Stimulated activated CD4-positive, alpha-beta T cell treated with anti-CD3 and anti-CD28 coated beads, Interleukin-15, amount 100 ng/mL, for 24 hours (primary cell): ENCODE measurements around the gene RFX4.

Experiments used
- DNase-seq: peaks from one replicate; pipeline ENCODE4 v3.0.0-alpha.2; 2020

The RFX4 gene

GRCh38 chr12:106582641-106583230, at the start of gene RFX4:
Gene RFX4 (plus strand): TSS chr12:106583004. CDS start chr12:106583321, 317 bp downstream.
- DNase-seq = no peak

GRCh38 chr12:106541201-106541600, 41.6 kb upstream of the RFX4 start:
- no peak for DNase-seq

DNA sequence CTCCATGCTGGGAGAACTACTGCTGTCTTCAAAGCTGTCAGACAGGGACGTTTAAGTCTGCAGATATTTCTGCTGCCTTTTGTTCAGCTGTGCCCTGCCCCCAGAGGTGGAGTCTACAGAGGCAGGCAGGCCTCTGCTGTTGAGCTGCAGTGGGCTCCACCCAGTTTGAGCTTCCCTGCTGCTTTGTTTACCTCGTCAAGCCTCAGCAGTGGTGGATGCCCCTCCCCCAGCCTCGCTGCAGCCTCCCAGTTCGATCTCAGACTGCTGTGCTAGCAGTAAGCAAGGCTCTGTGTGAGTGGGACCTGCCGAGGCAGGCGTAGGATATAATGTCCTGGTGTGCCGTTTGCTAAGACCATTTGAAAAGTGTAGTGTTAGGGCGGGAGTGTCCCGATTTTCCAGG, 31.4 kb upstream of the RFX4 start:
- no peak for DNase-seq

DNA sequence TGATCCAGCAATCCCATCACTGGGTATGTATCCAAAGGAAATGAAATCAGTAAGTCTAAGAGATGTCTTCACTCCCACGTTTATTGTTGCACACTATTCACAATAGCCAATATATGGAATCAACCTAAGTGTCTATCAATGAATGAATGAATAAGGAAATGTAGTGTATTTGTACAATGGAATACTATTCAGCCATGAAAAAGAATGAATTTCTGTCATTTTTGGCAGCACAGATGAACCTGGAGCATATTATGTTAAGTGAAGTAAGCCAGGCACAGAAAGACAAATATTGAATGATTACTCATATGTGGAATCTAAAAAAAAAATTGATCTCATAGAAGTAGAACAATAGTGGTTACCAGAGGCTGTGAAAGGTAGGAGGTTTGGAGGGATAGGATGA, 30.6 kb upstream of the RFX4 start:
- no peak for DNase-seq

- no peak for DNase-seq
Observed at GRCh38 chr12:106564678-106565329, 18.0 kb upstream of the RFX4 start.

GRCh38 chr12:106566771-106567170, 16.0 kb upstream of the RFX4 start:
- DNase-seq = no peak

- no peak for DNase-seq
Observed at GRCh38 chr12:106573239-106573638, 9.6 kb upstream of the RFX4 start.

- no peak for DNase-seq
Observed at GRCh38 chr12:106576848-106577247, 6.0 kb upstream of the RFX4 start.

GRCh38 chr12:106580671-106581508, 1.9 kb upstream of the RFX4 start:
- DNase-seq = no peak

GRCh38 chr12:106581543-106582248, 1.1 kb upstream of the RFX4 start:
- DNase-seq = peak; percentile 23

GRCh38 chr12:106582249-106582591, 584 bp upstream of the RFX4 start:
- DNase-seq = peak; percentile 3

DNA sequence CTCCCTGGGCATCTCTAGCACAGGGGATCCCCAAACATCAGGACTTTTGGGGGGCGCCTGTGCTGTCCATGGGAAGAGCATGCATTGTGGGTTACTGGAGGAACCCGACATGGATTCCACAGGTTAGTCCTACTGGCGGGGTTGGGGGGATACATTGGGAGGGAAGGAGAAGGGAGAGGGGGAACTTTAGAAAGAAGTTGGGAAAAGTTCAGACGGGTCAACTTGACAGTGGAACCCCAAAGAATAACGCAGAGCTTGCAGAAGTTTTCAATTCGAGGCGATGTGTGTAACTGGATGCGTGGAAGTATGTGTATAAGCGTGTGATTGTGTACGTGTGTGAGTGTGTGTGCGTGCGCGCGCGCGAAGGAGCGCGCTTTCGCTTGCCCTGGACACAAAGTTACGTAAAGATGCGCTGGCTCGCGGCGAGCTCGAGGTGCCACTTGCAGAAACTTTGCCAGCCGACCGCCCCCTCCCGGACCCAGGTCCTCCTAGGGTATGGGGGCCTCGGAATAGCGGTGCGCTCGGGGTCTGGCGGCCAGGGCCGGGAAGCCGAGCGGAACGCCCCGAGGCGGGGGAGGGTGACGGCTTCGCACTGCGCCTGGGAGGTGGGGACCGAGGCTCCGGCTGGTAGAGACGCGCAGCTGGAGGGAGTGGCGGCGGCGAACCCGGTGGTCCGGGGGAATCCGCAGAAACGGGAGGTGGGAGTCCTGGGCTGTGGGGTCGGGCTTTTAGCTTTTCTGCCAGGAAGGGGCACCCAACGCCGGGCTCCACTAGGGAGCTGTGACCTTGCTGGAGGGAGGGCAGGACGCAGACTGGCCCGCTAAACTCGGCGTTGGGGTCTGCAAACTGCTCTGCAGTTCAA, 669 bp downstream of the RFX4 start:
- peak; percentile 40 for DNase-seq

DNA sequence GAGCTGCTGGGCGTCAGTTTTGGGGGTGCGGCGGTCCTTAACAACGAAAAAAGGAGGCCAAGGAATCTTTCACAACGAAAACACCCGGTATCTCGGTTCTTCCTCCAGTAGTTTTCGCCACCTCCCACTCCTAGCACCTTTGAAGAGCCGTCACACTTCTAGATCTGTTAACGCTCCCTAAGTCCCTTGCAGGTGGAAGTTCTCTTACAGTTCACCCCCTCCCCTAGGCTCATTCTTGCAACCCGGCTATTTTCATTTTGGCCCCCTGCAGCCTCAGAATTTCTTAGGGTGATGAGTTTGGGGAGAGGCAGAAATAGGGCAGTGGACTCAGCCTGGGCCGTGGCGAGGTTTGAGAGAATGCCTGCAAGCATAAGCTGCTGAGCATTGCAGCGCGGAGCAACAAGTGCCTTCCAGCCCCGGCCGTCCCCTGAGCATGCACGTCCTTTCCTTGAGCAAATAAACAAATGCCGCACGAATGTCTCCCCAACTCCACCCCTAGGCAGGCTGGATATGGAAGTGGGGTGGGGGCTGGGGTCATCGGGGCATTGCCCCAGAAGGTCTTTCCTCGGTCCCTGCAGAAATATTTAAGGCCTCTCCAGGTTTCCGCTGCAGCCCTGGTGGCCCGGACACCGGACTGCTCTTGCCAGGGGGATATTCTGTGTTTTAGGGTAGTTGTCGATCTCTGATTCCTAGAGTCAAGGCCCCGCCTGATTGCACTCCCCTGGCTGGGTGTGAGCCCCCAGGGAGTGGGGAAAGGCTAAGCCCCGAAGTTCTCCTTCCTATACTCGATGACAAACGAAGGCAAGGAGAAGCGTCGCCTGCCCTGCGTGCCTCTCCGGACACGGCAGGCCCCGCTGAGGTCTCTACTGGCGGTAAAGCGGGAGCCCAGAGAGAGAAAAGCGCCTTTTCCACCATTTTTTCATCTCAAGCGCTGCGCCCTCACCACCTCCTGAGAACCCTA, 1.6 kb downstream of the RFX4 start:
- peak; percentile 20 for DNase-seq

DNA sequence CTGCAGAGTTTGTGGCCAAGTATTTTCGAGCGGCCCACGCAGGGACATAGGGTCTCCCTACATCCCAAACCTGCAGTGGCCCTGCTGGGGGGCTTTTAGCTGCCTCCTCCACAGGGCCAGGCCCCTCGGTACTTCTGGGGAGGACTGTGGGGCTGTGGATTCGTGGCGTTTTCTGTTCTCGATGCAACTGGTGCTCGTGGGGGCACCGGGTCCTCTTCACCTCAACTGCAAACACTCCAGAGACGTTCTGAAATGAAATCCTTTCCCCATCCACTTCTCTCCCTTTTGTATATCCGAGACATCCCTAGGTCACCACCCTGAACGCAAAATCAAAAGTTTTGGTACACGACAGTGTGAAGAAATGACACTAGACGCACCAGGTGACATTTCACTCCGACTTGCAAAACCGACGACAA, 2.3 kb downstream of the RFX4 start:
- peak; percentile 1 for DNase-seq

DNA sequence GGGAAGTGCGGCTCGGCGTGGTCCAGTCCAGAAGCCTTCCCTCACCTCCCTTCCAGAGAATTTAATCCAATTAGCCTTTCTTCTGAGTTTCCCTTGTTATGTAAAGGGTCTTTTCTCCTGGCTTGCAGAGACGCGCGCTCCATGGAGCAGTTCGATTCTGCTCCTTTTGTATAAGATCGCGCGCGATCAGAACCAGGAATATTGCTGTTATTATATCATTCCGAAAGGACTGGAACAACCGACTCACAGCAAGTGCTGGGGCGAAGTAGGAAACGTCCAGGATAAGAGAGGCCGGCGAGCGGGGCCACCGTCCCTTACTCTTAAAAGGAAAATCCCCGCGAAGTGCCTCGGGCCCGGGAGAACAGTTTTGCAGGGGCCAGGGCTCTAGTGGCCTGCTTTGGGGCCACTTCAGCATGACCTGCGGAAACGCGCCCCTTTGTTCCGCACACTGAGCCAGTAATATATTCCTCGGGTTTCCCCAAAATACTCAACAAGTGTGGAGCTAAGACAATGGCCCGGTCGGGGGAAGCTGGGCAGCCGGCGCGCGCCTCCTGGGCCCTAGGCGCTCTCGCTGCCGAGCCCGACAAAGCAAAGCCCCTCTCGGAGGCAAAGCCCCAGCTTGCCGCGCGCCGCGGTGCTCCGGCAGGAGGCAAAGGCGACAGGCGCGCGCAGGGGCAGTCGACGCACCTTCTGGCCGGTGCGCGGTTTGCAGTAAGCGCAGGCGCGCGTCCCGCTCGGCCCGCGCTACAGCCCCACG, 2.9 kb downstream of the RFX4 start:
- DNase-seq = peak; percentile 38

GRCh38 chr12:106586278-106586802, 3.5 kb downstream of the RFX4 start:
- DNase-seq = peak; percentile 2

GRCh38 chr12:106586803-106587684, 4.2 kb downstream of the RFX4 start:
- DNase-seq = peak; percentile 7

- DNase-seq = no peak
Observed at GRCh38 chr12:106588771-106589170, 6.0 kb downstream of the RFX4 start.

GRCh38 chr12:106590601-106591000, 7.8 kb downstream of the RFX4 start:
- DNase-seq = no peak
